ENCODE measurements around the gene ZNF217.
"Not testable (repeated sequence)": the region's sequence is repeated elsewhere in the genome, so short reads cannot be mapped to it uniquely, and the experiment has no call there.

Gene ZNF217

DNA sequence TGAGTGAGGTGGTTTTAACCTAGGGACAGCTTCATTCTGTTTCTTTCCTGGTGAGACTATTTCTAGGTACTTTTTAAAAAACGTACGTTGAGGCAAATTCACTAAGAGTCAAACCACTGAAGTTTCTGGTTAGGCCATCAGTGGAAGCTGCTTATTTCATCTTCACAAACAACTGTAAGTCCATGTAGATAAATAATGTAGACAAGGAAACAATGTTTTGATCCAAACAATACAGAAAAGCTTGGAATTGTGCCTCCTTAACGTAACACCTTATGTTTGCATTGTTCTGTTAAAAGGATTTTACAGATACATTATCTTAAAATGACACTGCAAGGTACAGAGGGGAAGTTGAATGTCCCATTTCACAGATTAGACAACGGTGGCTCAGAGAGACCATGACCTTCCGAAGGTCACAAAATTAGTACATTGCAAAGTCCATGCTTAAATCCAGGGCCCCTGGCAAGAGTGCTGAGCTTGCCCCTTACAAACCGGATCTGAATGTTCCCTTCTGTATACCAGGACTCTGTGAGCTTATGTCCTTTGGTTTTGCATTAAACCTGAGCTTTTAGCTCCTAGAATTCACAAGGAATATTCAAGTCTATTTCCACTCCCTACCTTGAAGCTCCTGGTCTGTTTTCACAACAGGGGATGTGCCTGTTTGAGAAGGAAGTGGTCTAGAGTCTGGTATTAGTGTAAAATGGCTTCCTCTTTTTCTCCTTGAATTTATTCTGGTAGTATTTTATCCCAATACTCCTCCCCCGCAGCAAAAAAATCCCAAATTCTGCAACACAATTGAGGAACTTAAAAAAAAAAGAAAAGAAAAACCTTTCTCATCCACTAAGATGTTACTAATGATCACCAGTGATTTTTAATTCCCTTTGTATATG lies 28.9 kb upstream of the ZNF217 start:
- no peak for DNase-seq (ENCODE audit: low read depth)

GRCh38 chr20:53621482-53622246 lies 28.0 kb upstream of the ZNF217 start:
- DNase-seq (ENCODE audit: low read depth): no peak

- DNase-seq (ENCODE audit: low read depth): not testable (repeated sequence)
Measured at GRCh38 chr20:53618490-53619000, 24.9 kb upstream of the ZNF217 start.

DNA sequence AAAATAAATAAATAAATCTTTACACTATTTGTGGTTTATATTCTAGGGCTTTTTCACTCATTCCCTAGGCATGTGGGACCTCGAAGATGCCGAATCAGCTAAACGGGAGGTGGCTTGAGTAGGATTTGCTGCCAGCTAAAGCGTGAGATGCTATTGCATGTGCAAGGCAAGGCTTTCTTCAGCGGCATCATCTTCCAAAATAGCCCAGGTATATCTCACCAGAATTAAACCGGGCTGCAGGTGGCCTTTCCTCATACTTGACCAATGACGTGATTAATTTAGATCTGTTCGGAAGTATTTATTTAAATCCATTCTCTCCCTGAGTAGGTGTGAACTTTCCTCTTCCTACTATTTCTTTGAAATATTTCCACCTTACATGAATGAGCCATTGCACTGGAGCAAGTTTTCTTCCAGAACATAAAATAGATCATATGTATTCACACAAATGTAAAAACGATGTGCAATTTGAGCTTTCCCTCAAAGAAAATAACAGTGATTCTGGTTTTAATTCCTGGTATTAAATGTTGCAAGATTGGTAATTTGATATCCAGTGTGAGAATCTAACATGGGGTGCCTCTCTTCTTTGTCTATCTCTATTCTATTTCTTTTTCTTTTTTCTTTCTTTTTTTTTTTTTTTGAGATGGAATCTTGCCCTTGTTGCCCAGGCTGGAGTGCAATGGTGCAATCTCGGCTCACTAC lies 24.3 kb upstream of the ZNF217 start:
- no peak for DNase-seq (ENCODE audit: low read depth)

- not testable (repeated sequence) for DNase-seq (ENCODE audit: low read depth)
Measured at GRCh38 chr20:53616489-53616888, 22.9 kb upstream of the ZNF217 start.

DNA sequence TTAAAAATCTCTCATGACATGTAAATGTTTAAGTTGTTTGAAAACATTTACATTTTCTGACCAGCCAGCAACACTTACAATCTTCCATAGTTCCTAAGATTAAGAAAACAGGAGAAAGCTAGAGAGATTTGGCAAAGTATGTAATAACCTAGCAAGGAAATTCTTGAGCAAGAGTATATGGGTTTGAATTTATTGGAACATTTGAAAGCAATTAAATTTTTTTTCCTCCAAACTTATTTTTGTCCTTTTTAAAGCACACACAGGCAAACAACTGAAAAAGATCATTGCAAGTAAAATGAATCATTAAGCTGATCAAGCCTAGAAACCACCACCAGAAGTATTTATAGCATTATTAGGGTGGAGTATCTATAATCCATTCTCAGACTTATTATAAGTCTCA lies 20.1 kb upstream of the ZNF217 start:
- no peak for DNase-seq (ENCODE audit: low read depth)

- DNase-seq (ENCODE audit: low read depth): not testable (repeated sequence)
Measured at GRCh38 chr20:53612289-53612688, 18.6 kb upstream of the ZNF217 start.

DNA sequence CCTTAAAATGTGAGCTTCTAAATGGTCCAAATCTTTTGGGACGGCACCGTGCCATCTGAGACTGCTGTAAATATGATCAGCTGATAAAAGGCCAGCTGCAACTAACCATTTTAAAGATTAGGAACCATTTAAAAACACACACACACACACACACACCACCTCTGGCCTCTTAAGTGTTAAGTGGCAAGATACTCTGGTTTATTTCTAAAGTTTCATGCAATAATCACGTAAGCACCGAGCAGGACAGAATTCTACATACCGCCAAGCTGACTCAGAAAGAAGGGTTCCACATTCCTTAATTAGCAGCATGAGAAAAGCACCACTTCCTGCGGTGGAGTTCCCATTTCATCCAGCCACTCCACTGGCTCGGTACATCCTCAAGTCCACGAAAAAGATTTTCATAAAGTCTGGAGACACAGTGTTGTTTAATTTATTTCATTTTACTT lies 17.8 kb upstream of the ZNF217 start:
- no peak for DNase-seq (ENCODE audit: low read depth)

DNA sequence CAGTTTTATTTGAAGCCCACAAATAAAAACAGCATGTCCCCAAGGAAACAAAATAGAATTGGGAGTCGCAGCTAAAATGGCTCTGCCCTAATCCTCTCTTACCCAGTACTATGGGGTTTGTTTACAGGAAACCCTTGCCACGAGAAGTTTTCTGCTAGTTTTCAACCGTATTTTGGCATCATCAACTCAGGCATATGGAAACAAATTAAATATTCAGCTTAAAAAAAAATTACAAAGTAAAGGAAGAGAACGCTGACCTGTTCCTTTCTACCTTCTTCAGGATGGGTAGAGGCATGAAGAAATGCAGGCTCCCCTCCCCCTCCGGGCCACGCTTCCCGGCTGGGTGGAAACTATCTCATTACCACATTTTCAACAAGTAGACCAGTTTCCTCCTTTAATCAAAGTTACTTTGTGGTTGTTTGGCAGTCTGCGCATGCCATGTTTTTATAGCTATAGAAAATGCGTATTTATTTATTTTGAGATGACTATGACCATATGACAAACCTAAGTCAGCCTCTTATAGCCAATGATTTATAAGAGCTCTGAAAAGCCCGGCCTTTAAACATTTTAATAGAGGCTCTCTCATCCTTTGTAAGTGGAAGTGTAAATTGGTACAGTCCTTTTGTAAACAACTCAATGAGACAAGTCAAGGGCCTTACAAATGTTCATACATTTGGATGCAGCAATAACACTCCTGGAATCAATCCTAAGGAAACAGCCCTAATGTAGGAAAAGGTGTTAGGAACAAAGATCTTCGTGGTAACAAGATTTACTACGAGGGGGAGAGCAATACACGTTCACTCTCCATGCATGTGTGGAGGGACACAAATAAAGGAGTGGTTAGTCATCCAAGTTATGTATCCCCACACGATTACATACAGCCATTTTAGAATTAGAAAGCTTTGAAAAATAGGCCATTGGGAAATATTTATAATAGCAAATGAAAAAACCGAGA lies 16.1 kb upstream of the ZNF217 start:
- peak; percentile 52 for DNase-seq (ENCODE audit: low read depth)

DNA sequence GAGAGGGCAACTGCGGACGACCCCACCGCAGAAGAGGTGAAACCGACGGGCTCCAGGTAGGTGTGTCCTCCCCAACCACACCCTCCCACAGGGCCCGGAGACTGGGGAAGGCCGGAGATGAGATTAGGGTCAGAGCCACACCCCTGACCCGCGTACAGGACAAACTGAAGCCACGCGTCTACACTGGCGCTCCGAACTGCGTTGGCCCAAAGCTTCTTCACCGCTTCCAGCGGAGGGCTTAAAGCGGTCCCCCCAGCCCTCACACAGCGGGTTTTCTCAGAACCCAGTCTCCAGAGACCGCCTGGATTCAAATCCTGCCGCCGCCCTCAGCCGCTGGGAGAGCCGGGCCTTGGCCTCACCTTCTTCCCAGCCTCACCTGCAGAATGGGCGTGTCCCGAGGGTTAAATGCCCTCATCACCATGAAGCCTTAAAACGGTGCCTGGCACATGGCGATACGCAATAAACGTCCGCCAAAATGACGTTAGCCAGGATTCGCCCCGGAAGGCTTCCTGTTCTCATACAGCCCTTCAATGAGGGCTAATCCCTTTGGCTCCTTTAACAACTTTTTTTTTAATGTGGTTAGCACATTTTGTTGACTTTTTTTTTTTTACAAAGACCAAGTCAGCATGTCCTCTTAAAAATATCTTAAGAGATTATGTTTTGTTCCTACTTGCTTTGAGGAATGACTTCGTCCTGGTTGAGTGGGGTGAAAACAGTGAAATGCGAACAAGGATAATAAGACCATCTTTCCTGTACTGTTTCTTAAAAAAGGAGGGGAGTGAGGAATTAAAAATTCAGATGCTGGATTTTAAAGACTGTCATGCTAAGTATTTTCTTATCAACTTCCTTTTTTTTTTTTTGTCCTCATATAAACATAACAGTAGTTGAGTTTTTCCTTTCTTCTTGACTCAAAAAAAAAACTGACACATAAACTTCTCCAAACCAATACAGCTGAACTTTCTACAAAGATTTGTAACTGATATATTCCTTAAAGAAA lies 15.1 kb upstream of the ZNF217 start:
- DNase-seq (ENCODE audit: low read depth): no peak

DNA sequence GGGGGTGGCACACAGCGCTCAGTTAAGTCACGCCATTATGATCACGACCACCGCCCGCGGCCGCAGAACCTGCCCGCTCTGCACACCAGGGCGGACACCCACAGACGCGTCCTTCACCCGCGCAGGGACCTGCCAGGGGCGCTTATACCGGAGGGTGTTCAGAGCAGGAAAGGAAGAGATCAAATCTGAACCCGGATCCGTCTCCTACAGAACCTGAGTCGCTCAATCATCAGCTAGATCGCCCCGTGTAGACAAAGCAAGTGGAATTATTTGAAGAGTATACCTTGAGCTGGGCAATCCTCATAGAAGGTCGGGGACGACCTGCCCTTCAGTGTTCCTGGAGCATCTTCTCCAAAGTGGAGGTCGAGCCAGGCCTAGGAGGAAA lies 14.4 kb upstream of the ZNF217 start:
- DNase-seq (ENCODE audit: low read depth): no peak

GRCh38 chr20:53606364-53606985 lies 12.8 kb upstream of the ZNF217 start:
- DNase-seq (ENCODE audit: low read depth): no peak

- not testable (repeated sequence) for DNase-seq (ENCODE audit: low read depth)
Measured at GRCh38 chr20:53605401-53605800, 11.8 kb upstream of the ZNF217 start.

- not testable (repeated sequence) for DNase-seq (ENCODE audit: low read depth)
Measured at GRCh38 chr20:53604846-53605245, 11.2 kb upstream of the ZNF217 start.

DNA sequence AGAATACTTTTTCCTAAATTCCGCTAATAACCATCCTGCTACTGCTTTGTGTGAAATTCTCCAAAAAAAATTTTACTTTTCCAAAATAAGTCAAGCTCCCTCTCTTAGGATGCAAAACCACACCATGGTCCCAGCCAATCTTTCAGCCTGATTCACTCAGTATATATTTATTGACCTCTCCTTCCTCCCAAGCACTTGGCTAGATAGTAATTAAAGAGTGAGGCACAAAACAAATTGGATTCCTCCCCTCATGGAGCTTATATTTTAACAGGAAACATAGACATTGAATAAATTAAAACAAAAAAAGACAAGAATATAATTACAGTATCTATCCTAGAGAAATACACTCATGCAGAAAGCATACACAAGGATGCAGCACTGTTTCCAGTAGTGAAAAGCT lies 9.0 kb upstream of the ZNF217 start:
- no peak for DNase-seq (ENCODE audit: low read depth)

DNA sequence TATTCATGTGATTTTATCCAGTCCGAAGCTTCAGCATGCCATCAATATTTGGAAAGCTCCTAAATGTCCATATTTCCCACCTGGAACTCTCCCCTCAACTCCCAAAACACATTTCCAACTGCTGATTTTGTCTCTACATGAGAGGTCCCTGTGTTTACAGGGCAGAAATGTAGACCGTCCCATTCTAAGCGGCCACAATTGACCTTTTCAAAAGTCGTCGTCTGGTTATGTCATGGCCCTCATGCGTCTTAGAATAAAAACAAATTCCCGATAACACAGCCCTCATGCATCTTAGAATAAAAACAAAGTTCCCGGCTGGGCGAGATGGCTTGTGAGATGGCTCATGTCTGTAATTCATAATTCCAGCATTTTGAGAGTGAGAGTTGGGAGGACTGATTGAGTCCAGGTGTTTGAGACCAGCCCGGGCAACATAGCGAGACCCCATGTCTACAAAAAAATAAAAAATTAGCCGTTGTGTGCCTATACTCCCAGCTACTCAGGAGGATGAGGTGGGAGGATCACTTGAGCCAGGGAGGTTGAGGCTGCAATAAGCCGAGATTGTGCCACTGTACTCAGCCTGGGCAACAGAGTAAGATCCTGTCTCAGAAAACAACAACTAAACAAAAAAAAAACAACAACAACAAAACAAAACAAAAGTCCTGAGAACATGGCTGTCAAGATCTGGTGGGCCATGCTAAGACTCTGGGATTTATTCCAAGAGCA lies 6.4 kb upstream of the ZNF217 start:
- no peak for DNase-seq (ENCODE audit: low read depth)

GRCh38 chr20:53599378-53599777 lies 5.7 kb upstream of the ZNF217 start:
- DNase-seq (ENCODE audit: low read depth): no peak

DNA sequence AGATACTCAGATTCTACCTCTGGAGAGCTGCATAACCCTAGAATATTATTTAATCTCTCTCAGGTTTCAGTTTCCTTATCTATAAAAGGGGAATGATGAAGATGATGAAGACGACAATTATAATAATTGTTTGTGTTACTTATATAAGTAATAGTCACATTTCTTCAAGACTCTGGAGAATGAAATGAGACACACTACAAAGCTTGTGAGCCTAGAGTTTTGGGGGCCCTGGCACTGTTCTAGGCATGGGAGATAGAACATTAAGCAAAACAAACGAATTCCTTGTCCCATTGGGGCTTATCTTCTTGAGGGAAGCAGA lies 5.4 kb upstream of the ZNF217 start:
- no peak for DNase-seq (ENCODE audit: low read depth)
